IPS-18c (cell line): Measurements from ENCODE around the gene SHC4.

ENCODE experiments used
- H3K4me3 ChIP-seq: 2 replicates; pipeline ENCODE4 v1.7.0; 2013; ENCODE audit warnings: low read depth, mild to moderate bottlenecking, low read length, moderate library complexity; ENCODE audit not compliant: insufficient read depth
- H3K9me3 ChIP-seq: one replicate; pipeline ENCODE4 v1.6.1; 2013; ENCODE audit warnings: mild to moderate bottlenecking, low read length, moderate library complexity; ENCODE audit not compliant: control insufficient read depth, insufficient read depth

The SHC4 gene

GRCh38 chr15:48775546-48775945, 188.2 kb downstream of the SHC4 start:
- Histone ChIP-seq H3K4me3 (no peak overlapping the region), H3K9me3 (no peaks in the 10 kb centered on the region)

- no peaks in the 10 kb centered on the region for H3K9me3 ChIP-seq
- no peak overlapping the region for H3K4me3 ChIP-seq
Measured at GRCh38 chr15:48774484-48774883, 189.2 kb downstream of the SHC4 start.
